ENCODE measurements around the gene MIDN.
"Not testable (repeated sequence)": the region's sequence is repeated elsewhere in the genome, so short reads cannot be mapped to it uniquely, and the experiment has no call there.

The MIDN gene

DNA sequence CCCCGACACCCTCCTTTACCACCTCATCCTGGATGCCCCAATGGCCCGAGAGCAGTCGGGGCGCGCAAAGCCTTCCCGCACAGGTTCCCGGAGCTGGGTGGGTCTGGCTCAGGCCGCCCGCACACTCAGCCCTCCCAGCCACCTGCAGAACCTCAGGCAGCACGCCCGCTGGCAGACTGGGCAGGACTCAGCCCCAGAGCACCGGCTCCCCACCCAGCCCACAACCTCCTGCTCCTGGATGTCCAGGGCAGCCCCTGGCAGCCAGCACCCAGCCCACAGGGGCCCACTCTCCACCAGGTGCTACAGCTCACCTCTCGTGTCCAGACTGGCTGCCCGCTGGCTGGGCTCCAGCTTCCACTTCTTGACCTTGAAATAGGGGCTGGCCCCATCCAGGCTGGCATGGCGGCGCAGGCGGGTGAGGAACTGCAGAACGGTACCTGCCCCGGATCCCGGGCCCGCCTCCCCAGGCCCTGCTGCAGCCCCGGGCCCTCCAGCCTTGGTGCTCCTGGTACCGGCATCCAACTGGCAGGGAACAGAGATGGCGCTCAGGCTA, 15.2 kb upstream of the MIDN start:
- DNase-seq = no peak

DNA sequence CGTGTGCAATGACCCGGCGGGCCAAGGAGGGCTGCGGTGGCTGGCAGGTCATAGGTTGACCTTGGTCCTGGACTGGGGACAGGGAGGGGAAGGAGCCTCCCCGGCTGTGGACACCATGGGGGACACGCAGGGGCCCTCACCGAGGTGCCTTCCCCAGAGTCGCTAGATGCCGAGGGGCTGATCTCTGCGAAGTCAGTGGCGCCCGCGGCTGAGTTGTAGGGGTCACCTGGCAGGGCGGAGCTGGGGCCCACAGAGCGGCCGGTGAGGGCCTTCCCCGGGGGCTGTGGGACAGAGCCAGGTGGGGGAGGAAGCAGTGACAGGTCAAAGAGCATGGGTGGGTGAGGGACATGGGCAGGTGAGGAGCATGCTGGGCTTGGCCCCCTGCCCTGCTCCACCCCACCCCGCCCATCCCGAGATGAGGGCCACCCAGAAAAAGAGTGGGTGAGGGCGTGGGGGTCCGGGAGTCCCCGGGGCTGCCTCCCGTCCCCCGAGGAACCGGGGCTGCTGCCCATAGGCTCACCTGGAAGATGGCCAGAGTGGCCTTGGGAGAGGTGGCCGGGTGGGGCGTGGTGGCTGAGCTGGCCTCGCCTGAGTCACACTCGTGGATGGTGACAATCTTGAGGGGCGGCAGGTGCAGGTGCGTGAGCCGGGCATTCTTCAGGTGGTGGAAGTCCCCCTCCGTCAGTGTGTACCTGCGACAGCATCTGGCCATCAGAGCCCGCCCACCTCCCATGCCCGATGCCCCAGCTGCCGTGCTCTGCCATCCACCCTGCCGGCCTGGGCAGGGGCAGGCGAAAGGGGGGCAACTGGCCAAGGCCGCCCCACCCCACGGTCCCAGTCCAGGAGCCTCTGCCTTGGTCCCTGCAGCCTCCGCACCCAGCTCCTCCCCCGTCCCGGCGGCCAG, 14.1 kb upstream of the MIDN start:
- DNase-seq = no peak

DNA sequence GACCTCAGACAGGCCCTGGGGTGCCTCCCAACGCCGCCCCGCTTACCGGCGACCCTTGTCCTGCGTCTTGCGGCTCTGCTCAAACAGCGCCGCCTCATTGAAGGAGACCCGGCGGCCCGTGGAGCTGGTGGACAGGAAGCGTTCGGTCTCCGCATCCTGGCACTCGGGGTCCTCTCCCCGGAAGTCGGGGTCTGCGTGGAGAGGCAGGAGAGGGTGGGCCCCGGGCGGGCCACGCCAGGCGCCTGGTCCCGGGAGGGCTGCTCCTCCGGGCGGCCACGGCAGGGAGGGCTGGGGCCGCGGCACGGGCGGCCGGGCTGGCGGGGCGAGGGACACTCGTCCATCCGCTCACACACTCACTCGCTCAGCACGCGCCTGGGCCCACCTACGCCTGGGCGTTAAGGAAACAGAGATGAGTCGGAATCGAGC, 13.4 kb upstream of the MIDN start:
- DNase-seq = no peak

DNA sequence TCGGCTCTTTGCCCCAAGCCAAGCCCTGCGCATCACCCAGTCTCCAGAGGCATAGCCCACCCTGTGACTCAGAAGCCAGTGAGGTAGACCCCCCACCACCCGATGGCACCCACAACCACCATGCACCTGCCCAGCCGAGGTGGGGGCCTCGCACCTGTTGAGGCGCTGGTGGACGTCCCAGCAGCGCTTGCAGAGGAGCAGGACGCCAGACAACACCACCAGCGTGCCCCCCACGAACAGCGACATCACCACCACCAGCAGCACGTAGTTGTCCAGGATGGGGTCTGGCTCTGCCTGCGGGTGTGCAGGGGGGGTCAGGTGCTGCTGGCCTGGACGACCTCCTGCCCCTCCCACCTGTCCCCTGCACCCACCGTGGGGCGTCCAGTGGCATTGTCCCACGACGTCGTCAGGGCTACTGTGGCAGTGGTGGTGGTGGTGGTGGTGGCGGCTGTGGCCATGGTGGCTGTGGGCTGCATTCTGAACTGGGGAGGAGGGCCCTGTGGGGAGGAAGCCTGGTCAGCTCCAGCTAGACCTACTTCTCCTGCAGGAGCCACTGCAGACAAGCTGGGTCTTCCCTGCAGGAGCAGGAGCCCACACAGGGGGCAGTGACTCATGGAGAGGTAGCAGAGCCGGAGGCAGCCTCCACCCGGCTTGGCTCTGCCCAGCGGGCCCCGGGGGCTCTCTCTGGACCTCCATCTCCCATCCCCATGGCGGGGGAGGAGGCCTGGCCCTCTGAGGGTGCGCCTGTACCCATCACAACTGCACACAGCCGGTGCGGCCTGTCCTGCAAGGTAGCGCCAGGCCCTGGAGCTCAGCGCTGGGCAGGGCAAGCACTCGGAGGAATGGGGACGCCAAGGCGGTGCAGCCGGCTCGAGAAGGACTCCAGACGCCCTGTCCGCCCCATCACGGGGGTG, 12.5 kb upstream of the MIDN start:
- DNase-seq = no peak

DNA sequence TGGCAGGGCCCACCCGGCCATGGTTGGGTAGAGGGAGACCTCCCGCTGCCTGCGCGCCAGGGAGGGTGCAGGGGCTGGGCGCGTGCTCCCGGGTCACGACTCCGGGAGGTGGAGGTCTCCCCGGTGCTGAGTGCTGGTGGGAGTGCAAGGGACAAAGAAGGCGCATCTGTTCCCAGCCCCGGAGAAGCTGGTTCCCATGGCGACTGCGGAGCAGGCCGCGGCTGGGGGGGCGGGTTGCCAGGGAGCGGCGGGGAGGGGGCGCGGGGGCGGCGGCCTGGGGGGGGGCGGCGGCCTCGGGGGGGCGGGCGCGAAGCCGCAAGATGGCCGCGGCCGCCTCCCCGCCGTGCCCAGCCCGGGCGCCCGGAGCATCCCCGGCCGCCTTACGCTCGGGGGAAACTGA, 11.8 kb upstream of the MIDN start:
- no peak for DNase-seq

DNA sequence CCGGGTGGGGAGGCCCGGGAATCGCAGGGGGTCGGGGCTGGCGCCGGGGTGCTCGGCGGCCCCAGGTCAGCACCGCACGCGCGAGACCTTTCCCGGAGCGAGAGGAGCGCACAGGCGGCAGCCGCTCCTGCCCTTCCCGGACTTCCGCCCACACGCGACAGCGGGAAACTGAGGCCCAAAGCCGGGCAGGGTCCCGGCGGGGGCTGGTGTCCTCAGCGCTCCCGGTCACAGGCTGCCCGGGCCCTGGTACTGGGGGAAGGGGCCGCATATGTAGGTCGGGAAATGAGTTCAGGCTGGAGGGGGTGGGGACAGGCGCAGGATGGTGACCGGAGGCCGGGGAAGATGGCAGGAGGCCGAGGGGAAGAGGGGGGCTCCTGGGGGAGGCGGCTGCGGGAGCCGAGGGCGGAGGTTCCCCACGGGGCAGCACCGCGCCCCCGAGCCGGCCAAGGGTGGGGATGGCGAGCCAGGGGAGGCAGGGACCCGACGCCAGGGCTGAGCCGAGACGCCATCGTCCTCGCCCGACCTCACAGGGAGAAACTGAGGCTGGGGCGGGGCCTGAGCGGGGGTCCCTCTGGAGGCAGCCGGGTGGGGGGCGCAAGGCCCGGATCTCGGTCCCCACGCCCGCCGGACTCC, 11.2 kb upstream of the MIDN start:
- DNase-seq = peak; percentile 71

DNA sequence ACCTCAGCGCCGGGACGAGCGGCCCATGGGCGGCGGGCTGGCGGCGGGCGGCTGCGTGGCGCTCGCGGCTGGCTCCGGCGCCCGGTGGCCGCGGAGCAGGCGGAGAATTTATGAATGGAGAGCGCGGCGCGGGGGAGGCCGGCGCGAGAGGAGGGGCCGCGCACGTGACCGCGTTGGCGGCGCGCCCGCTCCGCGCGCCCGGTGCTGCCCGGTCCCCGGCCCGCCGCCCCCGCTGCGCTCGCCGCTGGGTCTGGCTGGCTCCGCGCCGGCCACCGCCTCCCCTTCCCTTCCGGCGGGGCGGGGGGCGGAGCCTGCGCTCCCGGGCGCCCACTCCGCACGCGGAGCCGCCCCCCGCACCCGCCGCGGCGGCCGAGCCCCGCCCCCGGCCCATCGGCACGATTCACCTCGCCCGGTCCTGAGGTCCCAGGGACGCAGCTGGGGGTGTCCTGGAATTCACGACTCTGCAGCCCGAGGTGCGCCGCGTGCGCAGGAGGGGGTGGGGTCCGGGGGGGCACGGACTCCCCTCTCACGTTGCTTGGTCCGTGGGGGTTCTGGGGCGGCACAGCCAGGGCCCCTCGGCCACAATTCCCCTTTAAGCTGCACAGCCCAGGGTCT, 10.5 kb upstream of the MIDN start, which contains the start of gene CBARP:
CBARP (minus strand) TSS at position 252 of the 615 bp plus-strand sequence. CDS start 1,905 bp downstream, outside the sequence.
- DNase-seq = no peak

DNA sequence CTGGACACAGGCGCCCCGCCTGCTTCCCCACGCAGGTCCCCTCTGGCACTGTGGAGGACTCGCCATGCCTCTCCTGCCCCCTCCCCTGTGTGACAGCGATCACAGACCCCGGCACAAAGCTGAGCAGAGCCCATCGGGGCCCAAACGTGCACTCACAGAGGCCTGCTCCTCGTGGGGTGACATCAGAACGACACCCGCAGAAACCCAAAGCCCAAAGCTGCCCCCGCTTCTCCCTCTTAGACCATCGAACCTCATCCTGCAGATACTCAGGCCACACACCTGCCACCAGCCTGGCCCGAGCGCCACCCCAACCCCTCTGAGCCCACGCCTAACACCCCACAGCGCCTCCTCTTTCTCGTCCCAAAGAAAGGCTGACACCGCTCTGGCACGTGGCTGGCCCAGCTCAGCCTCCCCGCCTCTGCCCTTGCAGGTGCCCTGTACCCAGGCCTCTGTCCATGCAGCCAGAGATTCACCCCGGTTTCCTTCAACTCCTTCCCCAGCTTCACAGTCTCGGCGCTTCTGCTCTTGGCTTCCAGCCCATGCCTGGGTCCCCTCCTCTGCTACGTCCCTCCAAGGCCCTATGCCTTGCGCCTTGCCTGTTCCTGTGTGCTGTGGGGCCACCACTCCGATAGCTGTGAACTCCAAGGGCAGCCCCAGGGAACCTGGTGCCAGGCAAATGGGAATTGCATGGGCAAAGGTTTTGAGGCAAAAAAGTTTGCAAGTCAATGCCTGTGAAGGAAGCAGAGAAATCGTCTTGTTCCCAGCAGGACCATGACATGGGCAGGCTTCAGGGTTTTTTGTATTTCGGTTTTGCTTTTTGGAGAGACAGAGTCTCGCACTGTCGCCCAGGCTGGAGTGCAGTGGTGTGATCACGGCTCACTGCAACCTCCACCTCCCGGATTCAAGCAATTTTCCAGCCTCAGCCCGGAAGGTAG, 9.7 kb upstream of the MIDN start:
- peak; percentile 80 for DNase-seq

DNA sequence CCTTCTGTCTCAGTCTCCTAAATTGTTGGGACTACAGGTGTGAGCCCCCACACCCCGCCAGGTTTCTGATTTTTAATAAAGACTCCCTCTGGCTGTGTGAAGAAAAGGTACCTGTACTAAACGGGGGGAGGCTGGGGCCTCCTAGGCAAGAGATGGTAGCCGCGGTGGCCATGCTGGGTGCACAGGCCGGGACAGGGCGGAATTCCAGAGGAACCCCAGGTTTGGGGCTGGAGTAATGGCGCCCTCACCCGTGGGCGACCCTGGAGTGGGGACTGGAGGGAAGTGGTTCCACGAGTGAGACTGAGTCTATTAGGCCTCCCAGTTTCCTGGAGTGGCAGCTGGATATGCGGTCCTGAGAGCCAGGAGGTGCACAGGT, 9.0 kb upstream of the MIDN start:
- no peak for DNase-seq

DNA sequence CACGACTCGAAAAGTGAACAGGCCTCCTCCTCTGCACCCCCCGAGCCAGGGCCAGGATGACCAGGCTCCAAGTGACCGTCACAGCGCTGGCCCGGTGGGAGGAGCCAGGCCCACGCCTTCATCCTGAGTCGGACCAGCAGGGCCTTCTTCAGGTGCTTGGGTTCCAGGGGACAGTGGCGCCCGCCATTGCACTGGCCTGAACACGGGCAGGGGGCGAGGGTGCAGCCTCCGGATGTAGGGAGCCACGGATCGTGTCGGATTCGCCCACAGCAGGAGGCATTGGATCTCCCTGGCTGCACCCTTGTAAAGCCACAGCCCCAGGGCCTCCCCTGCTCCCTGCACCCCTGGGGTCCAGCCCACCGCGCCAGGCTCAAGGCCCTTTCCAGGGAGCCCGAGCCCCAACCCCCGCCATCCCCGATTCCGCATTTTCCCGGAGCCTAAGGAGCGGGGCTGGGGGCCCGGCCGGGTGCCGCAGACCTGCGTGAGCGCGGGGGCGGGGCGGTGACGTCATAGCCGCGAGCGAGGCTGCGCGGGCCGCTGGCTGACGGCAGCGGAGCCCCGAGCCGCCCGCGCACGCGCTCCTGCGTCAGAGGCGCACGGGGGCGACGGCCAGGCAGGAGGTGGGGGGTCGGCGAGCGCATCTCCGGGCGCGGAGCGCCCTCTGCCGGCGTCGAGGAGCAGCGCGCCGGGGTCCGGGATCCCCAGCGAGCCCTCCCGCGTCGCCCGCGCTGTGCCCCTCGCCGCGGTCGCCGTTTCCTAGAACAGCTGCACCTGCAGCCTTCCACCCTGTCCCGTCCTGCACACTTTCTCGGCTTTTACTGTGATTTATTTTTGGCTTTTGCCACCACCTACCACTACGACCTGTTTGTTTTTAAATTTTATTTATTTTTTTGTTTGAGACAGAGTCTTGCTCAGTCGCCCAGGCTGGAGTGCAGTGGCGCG, 8.3 kb upstream of the MIDN start:
- DNase-seq = peak; percentile 99

DNA sequence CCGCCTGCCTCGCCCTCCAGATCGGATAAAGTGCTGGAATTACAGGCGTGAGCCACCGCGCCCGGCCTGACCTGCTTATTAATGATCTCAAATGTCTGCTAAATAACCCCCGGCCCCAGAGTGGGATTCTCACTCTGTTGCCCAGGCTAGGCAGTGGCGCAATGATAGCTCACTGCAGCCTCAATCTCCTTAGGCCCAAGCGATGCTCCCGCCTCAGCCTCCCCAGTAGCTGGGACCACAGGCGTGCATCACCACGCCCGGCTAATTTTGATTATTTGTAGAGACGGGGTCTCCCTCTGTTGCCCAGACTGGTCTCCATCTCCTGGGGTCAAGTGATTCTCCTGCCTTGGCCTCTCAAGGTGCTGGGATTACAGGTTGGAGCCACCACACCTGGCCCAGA, 7.5 kb upstream of the MIDN start:
- DNase-seq = no peak

DNA sequence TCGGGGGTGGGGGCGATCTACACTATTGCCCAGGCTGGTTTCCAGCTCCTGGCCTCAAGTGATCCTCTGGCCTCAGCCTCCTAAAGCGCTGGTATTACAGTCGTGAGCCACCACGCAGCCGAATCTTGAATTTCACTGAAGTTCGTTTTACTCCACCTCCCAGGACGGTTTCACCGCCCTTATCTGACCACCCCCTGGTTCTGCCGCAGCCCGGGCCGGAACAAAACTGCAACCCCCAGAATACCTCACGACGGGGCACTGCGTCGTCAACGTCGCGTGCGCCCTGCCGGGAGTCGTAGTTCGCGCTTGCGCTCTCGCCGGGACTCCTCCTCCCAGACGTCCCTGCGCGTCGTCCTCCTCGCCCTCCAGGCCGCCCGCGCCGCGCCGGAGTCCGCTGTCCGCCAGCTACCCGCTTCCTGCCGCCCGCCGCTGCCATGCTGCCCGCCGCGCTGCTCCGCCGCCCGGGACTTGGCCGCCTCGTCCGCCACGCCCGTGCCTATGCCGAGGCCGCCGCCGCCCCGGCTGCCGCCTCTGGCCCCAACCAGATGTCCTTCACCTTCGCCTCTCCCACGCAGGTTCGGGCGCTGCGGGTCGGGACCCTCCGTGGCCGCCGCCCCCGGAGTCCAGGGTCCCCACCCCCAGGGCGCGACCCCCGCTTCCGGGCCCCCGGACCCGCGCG, 6.8 kb upstream of the MIDN start, which contains the start of gene ATP5F1D:
ATP5F1D (plus strand) TSS at position 335 of the 679 bp plus-strand sequence; CDS start at position 435, 100 bp downstream.
- peak; percentile 97 for DNase-seq

DNA sequence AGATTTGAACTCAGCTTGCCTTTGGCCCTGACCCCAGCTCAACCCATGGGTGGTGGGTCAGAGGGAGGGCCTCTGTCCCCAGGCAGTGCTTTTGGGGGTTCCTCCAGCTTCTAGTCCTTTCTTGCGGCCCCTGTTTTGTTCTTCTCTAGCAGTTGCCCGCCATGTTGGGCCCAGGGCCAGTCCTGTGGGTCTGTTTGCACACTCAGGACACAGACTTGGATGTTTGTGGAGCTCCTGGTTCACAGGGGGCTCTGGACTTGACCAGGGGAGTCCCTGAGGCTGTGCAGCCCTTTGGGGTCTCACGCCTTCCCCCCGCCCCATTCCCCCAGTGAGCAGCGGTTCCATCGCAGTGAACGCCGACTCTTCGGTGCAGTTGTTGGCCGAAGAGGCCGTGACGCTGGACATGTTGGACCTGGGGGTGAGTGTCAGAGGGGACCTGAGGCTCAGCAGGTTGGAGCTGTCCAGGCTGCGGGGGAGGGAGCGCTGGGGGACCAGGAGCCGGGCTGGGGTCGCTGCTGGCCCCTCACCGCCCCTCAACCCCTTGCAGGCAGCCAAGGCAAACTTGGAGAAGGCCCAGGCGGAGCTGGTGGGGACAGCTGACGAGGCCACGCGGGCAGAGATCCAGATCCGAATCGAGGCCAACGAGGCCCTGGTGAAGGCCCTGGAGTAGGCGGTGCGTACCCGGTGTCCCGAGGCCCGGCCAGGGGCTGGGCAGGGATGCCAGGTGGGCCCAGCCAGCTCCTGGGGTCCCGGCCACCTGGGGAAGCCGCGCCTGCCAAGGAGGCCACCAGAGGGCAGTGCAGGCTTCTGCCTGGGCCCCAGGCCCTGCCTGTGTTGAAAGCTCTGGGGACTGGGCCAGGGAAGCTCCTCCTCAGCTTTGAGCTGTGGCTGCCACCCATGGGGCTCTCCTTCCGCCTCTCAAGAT, 4.4 kb upstream of the MIDN start:
- DNase-seq = peak; percentile 97

DNA sequence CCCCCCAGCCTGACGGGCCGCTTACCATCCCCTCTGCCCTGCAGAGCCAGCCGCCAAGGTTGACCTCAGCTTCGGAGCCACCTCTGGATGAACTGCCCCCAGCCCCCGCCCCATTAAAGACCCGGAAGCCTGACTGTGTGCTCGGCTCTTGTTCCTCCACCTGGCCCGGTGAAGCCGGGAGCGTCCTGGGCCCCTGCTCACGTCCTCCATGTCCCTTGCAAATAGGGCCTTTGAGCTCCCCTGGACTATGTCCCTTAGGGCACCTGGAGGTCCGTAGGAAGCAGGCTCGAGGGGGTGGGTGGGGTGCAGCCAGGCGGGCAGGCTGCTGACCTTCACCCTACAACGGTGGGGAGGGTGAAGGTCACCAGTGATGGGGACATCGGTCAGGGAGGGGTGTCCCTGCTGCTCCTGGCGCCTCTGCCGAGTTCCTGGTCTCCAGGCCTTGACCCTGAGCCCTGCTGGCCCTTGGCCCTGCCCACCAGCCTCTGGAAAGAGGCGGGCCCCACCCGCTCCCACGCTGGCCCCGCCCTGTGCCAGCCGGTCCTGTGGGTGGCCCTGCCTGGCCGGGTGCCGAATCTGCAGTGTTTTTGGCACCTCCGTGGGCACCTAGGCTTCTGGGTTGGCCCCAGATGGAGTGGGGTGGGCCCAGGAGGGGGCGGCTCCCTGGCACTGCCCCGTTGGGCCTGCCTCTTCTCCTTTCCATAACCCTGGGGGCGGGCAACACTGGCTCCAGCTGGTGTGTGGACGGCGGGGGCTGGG, 3.5 kb upstream of the MIDN start:
- peak; percentile 69 for DNase-seq

DNA sequence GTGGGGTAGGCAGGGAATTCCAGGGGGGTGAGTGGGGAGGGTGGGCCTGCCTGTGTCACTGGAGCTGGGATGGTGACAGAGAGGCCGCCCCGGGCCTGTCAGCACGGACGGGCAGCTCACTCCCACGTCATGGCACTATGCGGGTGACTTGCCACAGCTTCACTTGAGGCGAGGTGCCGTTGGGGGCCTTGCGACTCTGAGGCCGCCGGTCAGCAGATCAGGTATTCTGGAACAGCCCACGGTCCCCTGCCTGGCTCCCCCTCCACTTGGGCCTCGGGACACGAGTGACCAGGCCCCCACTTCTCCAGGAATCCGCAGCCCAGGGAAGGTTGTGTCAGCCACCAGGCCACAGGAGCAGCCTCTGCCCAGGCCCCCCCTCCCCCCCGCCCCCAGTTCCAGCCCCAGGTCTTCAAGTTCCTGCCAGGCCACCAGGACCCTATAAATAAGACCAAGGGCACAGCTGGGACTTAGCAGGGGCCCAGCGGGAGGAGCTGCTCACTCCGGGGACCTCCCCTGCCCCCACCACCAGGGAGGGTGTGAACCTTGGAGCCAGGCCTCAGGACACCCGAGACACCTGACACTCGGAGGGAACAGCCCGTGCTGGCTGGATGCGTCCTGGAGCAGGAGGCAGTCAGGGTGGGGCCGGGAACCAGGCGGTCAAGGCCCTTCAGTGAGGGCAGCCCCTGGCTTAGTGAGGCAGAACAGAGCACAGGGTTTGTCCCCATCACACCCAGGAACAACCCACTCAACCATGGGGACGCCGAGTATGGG, 2.7 kb upstream of the MIDN start:
- DNase-seq = peak; percentile 69

DNA sequence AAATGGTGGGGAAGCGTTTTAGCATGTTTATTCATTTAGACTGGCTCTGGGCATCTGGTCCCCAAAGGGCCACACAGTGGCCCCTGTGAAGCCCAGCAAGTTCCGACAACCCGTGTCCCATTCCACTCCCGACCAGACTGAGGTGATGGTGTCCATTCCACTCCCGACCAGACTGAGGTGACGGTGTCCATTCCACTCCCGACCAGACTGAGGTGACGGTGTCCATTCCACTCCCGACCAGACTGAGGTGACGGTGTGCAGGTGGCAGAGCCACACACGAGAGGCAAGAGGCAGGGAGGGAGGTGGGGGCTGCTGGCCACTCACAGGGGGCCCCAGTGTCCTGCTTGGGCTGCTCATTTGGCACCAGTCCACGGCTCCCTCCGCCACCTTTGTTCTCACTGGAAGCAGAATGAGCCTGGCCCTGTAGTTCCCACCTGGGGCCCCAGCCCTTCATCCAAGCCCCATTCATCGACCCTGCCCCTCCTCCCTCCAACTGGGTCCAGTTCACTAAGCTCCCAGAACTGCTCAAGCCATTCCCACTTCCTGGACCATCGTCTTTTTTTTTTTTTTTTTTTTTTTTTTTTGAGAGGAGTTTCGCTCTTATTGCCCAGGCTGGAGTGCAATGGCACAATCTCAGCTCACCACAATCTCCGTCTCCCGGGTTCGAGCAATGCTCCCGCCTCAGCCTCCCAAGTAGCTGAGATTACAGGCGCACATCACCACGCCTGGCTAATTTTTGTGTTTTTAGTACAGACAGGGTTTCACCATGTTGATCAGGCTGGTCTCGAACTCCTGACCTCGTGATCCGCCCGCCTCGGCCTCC, 1.9 kb upstream of the MIDN start:
- DNase-seq = not testable (repeated sequence)

Data from activated CD8-positive, alpha-beta memory T cell treated with anti-CD3 and anti-CD28 coated beads for 24 hours (primary cell).